Heart left ventricle (tissue), 13 donors: ENCODE data around the gene RBM33.

Source experiments
- POLR2A ChIP-seq, 2 donors: fragments of 450-650 bp; IDR thresholded peaks; one replicate each; pipeline ENCODE4 v1.6.1; 2017; ENCODE audit warnings: antibody characterized with exemption in 2 of 2, mild to moderate bottlenecking in 2 of 2, moderate library complexity in 2 of 2
- TF ChIP-seq, protein P1 (sequence below), 12 donors: fragments of 200-600 bp; sonication (generic) in 4 of 12; IDR thresholded peaks; one replicate each; pipeline versions ENCODE4 v1.5.0 to v1.8.0; 2018 to 2022; ENCODE audit warnings: antibody characterized with exemption in 12 of 12, mild to moderate bottlenecking in 5 of 12
- donor health status: ischemic (EF 13 %, LVEDD 7.1; RV severe dilation, severe dysfunction).
- donor health status: DM: no; HTN: yes; CAD: no.
- donor health status: DM: no; HTN: no; CAD: no.
- donor health status: ischemic (EF 25% LVEDD 6.9; RV normal size, moderate dysfunction).
- donor health status: ischemic (EF 25% LVEDD 5.7; RV mildly dilated, moderate dysfunction).
- donor health status: ischemic (EF 35%, LVEDD 5.7; RV mildly dilated, moderate dysfunction).
- donor health status: nonischemic (EF 11% LVEDD 7.7; RV severe dilation, severe dysfunction).
- donor health status: DM: yes; HTN: yes; CAD: no.
- donor health status: PGD.
- donor health status: ischemic (EF 29% LVEDD 5.4; RV normal size, mild dysfunction).
- donor health status: nonischemic (EF 23%, LVEDD 6.1; RV moderate dilation, normal function).

DNA sequence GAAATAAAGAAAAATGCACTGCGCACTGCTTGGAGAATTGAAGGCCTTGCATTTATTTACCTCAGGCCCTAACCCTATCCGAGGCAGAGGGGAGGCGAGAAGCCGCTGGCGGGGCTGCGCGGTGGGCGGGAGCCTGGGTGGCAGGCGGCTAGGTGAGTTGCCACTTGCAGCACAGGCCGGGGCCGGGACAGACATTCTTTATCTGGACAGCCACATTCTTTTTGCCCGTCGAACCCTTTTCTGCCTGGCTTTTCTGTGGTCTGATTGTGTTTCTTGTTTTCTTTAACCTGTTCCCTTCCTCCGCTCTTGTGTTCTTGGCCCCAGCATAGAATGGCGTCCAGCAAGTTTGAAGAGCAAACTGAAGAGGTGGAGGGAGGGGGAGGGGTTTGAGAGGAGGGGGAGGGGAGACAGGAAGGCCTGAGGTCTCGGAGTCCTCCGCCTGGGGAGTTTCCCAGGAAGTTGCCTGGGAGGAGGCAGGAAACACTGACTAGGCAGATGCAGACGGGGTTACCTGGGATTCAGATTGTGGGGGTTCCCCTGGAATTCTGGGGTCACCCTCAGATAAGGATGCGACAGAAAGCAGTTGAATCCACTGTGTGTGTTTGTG, 162.7 kb downstream of the RBM33 start:
- TF ChIP-seq, protein P1, sequence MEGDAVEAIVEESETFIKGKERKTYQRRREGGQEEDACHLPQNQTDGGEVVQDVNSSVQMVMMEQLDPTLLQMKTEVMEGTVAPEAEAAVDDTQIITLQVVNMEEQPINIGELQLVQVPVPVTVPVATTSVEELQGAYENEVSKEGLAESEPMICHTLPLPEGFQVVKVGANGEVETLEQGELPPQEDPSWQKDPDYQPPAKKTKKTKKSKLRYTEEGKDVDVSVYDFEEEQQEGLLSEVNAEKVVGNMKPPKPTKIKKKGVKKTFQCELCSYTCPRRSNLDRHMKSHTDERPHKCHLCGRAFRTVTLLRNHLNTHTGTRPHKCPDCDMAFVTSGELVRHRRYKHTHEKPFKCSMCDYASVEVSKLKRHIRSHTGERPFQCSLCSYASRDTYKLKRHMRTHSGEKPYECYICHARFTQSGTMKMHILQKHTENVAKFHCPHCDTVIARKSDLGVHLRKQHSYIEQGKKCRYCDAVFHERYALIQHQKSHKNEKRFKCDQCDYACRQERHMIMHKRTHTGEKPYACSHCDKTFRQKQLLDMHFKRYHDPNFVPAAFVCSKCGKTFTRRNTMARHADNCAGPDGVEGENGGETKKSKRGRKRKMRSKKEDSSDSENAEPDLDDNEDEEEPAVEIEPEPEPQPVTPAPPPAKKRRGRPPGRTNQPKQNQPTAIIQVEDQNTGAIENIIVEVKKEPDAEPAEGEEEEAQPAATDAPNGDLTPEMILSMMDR (IDR thresholded peaks at IDR 0.05) = no peak
- no peak for TF ChIP-seq POLR2A (IDR thresholded peaks at IDR 0.05)
